WTC11 (cell line): ENCODE results near the gene HES5. TPM values are rescaled to one million over a fixed set of nuclear protein-coding genes. Genes with fewer than 3 reads are reported as not detected.

Experiments
- ATAC-seq: fragments of 200-7000 bp; cut with Tn5 transposase; 2 replicates; pipeline ENCODE4 v1.10.0; 2021; ENCODE audit warnings: mild to moderate bottlenecking, moderate library complexity
- CTCF ChIA-PET: fragments of 300-600 bp; sonication (Branson Sonifier 250); formaldehyde crosslinking; loops from one replicate; lab custom pipeline; 2021; ENCODE audit warnings: antibody characterized with exemption; lab: Charles Lee
- POLR2A ChIA-PET: fragments of 350-600 bp; sonication (Branson Sonifier 250); formaldehyde crosslinking; loops from one replicate; lab custom pipeline; 2021; ENCODE audit warnings: antibody characterized with exemption; lab: Charles Lee
- DNase-seq: peaks from one replicate; pipeline ENCODE4 v3.0.0; 2021; ENCODE audit warnings: low spot score
- H3K27ac Mint-ChIP-seq: 2 replicates; pipeline ENCODE4 v1.8.0; 2021; ENCODE audit warnings: mixed read lengths
- H3K27me3 Mint-ChIP-seq: 2 replicates; pipeline ENCODE4 v1.8.0; 2021; ENCODE audit warnings: low read depth, mild to moderate bottlenecking, moderate library complexity, mixed read lengths
- H3K36me3 Mint-ChIP-seq: 2 replicates; pipeline ENCODE4 v1.8.0; 2021; ENCODE audit warnings: mixed read lengths
- H3K4me1 Mint-ChIP-seq: 2 replicates; pipeline ENCODE4 v1.8.0; 2022; ENCODE audit warnings: mixed read lengths
- H3K4me3 Mint-ChIP-seq: 2 replicates; pipeline ENCODE4 v1.8.0; 2021; ENCODE audit warnings: mild to moderate bottlenecking, moderate library complexity, mixed read lengths
- H3K9me3 Mint-ChIP-seq: 2 replicates; pipeline ENCODE4 v1.8.0; 2021; ENCODE audit warnings: mixed read lengths
- CBFB ChIP-seq: sonication (generic); formaldehyde crosslinking; IDR thresholded peaks from 2 replicates; pipeline ENCODE4 v1.8.1; 2022; ENCODE audit warnings: mild to moderate bottlenecking, low read depth, missing genetic modification reagents
- CREB1 ChIP-seq: sonication (generic); formaldehyde crosslinking; IDR thresholded peaks from 2 replicates; pipeline ENCODE4 v1.8.0; 2023; ENCODE audit warnings: mild to moderate bottlenecking, missing genetic modification reagents
- ELF4 ChIP-seq: sonication (generic); formaldehyde crosslinking; IDR thresholded peaks from 2 replicates; pipeline ENCODE4 v1.8.1; 2022; ENCODE audit warnings: low read depth, mild to moderate bottlenecking, moderate library complexity, missing genetic modification reagents
- JUN ChIP-seq: sonication (generic); formaldehyde crosslinking; IDR thresholded peaks from 2 replicates; pipeline ENCODE4 v1.8.0; 2023; ENCODE audit warnings: mild to moderate bottlenecking, missing genetic modification reagents
- MYBL2 ChIP-seq: sonication (generic); formaldehyde crosslinking; IDR thresholded peaks from 2 replicates; pipeline ENCODE4 v1.8.1; 2023; ENCODE audit warnings: mild to moderate bottlenecking, moderate library complexity, missing genetic modification reagents
- NFATC4 ChIP-seq: fragments of 250-450 bp; sonication (Bioruptor Pico); IDR thresholded peaks from 2 replicates; pipeline ENCODE4 v1.9.0; 2021; ENCODE audit warnings: mild to moderate bottlenecking
- RELA ChIP-seq: sonication (generic); formaldehyde crosslinking; IDR thresholded peaks from 2 replicates; pipeline ENCODE4 v1.8.1; 2022; ENCODE audit warnings: missing genetic modification reagents, mild to moderate bottlenecking, borderline replicate concordance
- RORB ChIP-seq: fragments of 250-450 bp; sonication (Bioruptor Pico); IDR thresholded peaks from 2 replicates; pipeline ENCODE4 v1.9.0; 2021; ENCODE audit warnings: mild to moderate bottlenecking
- TEAD4 ChIP-seq: sonication (generic); formaldehyde crosslinking; IDR thresholded peaks from 2 replicates; pipeline ENCODE4 v1.8.0; 2022; ENCODE audit warnings: mild to moderate bottlenecking, missing genetic modification reagents
- ZNF138 ChIP-seq: sonication (generic); formaldehyde crosslinking; conservative IDR thresholded peaks from 2 replicates; pipeline ENCODE4 v1.8.1; 2022; ENCODE audit warnings: mild to moderate bottlenecking, moderate library complexity, missing genetic modification reagents
- ZNF263 ChIP-seq: sonication (generic); formaldehyde crosslinking; IDR thresholded peaks from 2 replicates; pipeline ENCODE4 v1.8.1; 2022; ENCODE audit warnings: low read depth, mild to moderate bottlenecking, moderate library complexity, missing genetic modification reagents
- ZNF317 ChIP-seq: sonication (generic); formaldehyde crosslinking; IDR thresholded peaks from 2 replicates; pipeline ENCODE4 v1.8.1; 2023; ENCODE audit warnings: low read depth, mild to moderate bottlenecking, moderate library complexity, missing genetic modification reagents, borderline replicate concordance
- ZNF416 ChIP-seq: fragments of 250-450 bp; sonication (Bioruptor Pico); IDR thresholded peaks from 2 replicates; pipeline ENCODE4 v1.9.0; 2021; ENCODE audit warnings: mild to moderate bottlenecking, inconsistent platforms
- ZNF671 ChIP-seq: fragments of 250-450 bp; sonication (Bioruptor Pico); IDR thresholded peaks from 2 replicates; pipeline ENCODE4 v1.8.0; 2021; ENCODE audit warnings: mild to moderate bottlenecking
- total RNA-seq: library from RNA; stranded (reverse); gene quantifications from 3 replicates; pipeline ENCODE4 v1.2.3, GENCODE V29; 2021
- TF ChIP-seq, protein P1 (sequence below): sonication (generic); formaldehyde crosslinking; IDR thresholded peaks from 2 replicates; pipeline ENCODE4 v1.8.0; 2022; ENCODE audit warnings: mild to moderate bottlenecking, missing genetic modification reagents
- TF ChIP-seq, protein P2 (sequence below): sonication (generic); formaldehyde crosslinking; IDR thresholded peaks from 2 replicates; pipeline ENCODE4 v1.8.1; 2023; ENCODE audit warnings: mild to moderate bottlenecking, moderate library complexity, missing genetic modification reagents
- TF ChIP-seq, protein P3 (sequence below): sonication (generic); formaldehyde crosslinking; IDR thresholded peaks from 2 replicates; pipeline ENCODE4 v1.8.1; 2023; ENCODE audit warnings: mild to moderate bottlenecking, missing genetic modification reagents
- TF ChIP-seq, protein P4 (sequence below): sonication (generic); formaldehyde crosslinking; IDR thresholded peaks from 2 replicates; pipeline ENCODE4 v1.8.1; 2023; ENCODE audit warnings: mild to moderate bottlenecking, missing genetic modification reagents, moderate library complexity
- TF ChIP-seq, protein P5 (sequence below): sonication (generic); formaldehyde crosslinking; IDR thresholded peaks from 2 replicates; pipeline ENCODE4 v1.8.1; 2023; ENCODE audit warnings: mild to moderate bottlenecking, missing genetic modification reagents, borderline replicate concordance
- TF ChIP-seq, protein P6 (sequence below): fragments of 250-450 bp; sonication (Bioruptor Pico); conservative IDR thresholded peaks from 2 replicates; pipeline ENCODE4 v1.9.0; 2021; ENCODE audit warnings: mild to moderate bottlenecking
- TF ChIP-seq, protein P7 (sequence below): sonication (generic); formaldehyde crosslinking; conservative IDR thresholded peaks from 2 replicates; pipeline ENCODE4 v1.8.1; 2022; ENCODE audit warnings: mild to moderate bottlenecking, missing genetic modification reagents

Gene HES5
- total RNA-seq, 1 experiment from 2014 or later, result not detected

DNA sequence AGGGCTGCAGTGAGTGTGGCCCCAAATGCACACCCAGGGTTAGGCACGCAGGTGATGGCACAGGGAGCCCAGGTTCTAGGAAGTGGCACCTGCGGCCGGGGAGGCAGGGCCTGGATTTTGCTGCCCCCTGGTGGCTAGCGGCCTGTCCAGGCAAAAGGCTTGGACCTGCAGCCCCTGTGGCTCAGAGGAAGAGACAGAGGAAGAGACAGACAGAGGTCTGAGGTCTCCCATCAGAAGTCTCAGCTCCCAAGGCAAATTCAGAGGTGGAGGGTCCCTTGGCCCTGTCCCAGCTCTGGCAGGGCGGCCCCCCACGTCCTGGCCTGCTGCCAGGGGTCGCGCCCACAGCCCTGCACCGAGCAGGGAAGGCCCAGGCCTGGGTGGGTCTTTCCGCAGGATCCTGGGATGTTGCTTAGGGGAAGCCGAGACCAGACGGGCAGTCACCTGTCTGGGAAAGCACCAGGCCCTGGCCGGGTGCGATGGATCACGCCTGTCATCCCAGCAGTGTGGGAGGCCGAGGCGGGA, 18.1 kb upstream of the HES5 start (continued):
- TF ChIP-seq, protein P1, sequence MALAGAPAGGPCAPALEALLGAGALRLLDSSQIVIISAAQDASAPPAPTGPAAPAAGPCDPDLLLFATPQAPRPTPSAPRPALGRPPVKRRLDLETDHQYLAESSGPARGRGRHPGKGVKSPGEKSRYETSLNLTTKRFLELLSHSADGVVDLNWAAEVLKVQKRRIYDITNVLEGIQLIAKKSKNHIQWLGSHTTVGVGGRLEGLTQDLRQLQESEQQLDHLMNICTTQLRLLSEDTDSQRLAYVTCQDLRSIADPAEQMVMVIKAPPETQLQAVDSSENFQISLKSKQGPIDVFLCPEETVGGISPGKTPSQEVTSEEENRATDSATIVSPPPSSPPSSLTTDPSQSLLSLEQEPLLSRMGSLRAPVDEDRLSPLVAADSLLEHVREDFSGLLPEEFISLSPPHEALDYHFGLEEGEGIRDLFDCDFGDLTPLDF (CRISPR knock-in tag), result no peak
- TF ChIP-seq, protein P2, sequence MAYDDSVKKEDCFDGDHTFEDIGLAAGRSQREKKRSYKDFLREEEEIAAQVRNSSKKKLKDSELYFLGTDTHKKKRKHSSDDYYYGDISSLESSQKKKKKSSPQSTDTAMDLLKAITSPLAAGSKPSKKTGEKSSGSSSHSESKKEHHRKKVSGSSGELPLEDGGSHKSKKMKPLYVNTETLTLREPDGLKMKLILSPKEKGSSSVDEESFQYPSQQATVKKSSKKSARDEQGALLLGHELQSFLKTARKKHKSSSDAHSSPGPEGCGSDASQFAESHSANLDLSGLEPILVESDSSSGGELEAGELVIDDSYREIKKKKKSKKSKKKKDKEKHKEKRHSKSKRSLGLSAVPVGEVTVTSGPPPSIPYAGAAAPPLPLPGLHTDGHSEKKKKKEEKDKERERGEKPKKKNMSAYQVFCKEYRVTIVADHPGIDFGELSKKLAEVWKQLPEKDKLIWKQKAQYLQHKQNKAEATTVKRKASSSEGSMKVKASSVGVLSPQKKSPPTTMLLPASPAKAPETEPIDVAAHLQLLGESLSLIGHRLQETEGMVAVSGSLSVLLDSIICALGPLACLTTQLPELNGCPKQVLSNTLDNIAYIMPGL (CRISPR knock-in tag), result peak; percentile 42; the same call in 1 of the 2 replicates
- TF ChIP-seq, protein P3, sequence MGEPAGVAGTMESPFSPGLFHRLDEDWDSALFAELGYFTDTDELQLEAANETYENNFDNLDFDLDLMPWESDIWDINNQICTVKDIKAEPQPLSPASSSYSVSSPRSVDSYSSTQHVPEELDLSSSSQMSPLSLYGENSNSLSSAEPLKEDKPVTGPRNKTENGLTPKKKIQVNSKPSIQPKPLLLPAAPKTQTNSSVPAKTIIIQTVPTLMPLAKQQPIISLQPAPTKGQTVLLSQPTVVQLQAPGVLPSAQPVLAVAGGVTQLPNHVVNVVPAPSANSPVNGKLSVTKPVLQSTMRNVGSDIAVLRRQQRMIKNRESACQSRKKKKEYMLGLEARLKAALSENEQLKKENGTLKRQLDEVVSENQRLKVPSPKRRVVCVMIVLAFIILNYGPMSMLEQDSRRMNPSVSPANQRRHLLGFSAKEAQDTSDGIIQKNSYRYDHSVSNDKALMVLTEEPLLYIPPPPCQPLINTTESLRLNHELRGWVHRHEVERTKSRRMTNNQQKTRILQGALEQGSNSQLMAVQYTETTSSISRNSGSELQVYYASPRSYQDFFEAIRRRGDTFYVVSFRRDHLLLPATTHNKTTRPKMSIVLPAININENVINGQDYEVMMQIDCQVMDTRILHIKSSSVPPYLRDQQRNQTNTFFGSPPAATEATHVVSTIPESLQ, result no peak
- TF ChIP-seq, protein P4, sequence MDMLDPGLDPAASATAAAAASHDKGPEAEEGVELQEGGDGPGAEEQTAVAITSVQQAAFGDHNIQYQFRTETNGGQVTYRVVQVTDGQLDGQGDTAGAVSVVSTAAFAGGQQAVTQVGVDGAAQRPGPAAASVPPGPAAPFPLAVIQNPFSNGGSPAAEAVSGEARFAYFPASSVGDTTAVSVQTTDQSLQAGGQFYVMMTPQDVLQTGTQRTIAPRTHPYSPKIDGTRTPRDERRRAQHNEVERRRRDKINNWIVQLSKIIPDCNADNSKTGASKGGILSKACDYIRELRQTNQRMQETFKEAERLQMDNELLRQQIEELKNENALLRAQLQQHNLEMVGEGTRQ (CRISPR knock-in tag), result 0 out of 2 replicates have a peak, but pooled peaks have one; percentile 17
- TF ChIP-seq ZNF671 (CRISPR knock-in tag) (no peak), NFATC4 (CRISPR knock-in tag) (no peak), ELF4 (no peak), ZNF138 (no peak)
- TF ChIP-seq, protein P5, sequence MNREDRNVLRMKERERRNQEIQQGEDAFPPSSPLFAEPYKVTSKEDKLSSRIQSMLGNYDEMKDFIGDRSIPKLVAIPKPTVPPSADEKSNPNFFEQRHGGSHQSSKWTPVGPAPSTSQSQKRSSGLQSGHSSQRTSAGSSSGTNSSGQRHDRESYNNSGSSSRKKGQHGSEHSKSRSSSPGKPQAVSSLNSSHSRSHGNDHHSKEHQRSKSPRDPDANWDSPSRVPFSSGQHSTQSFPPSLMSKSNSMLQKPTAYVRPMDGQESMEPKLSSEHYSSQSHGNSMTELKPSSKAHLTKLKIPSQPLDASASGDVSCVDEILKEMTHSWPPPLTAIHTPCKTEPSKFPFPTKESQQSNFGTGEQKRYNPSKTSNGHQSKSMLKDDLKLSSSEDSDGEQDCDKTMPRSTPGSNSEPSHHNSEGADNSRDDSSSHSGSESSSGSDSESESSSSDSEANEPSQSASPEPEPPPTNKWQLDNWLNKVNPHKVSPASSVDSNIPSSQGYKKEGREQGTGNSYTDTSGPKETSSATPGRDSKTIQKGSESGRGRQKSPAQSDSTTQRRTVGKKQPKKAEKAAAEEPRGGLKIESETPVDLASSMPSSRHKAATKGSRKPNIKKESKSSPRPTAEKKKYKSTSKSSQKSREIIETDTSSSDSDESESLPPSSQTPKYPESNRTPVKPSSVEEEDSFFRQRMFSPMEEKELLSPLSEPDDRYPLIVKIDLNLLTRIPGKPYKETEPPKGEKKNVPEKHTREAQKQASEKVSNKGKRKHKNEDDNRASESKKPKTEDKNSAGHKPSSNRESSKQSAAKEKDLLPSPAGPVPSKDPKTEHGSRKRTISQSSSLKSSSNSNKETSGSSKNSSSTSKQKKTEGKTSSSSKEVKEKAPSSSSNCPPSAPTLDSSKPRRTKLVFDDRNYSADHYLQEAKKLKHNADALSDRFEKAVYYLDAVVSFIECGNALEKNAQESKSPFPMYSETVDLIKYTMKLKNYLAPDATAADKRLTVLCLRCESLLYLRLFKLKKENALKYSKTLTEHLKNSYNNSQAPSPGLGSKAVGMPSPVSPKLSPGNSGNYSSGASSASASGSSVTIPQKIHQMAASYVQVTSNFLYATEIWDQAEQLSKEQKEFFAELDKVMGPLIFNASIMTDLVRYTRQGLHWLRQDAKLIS (CRISPR knock-in tag), result no peak

DNA sequence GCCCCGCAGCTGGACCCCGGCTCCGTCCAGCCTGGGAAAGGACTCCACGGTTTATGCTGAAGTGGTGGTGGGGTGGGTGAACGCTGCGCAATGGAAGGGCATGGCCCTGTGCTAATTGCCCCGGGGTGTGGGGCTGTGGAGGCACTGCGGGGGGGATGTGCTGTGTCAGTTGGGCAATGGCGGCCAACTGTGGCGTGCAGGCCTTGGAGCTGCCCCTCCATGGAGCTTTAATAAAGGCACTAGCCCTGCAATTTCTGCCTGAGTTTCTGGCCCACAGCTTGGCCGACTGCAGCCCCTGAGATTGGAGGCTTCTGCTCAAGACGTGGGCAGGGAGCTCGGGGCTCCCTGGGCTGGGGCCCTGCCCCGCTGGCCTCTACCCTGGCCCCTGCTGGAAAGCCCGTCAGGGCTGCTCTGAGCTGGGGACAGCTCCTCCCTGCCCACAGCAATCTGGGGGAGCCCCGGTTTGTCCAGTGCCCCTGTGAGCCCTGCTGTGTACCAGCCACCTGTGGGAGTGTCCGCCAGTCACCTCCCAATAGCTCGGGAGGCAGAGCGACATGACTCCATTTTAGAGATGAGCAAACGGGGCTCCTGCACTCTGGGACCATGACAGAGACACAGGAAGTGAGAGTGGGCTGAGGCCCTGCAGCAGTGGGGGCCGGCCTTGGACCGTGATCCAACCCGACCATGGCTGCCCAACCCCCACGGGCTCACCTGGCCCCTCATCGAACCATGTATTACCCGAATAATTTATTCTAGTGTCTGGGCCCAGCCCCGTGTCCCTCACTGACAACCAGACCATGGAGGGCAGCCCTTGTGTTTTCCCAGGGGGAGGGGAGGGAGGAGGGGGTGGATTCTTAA, 17.4 kb upstream of the HES5 start:
- Mint-ChIP-seq H3K9me3 (no peaks in the 10 kb centered on the region), H3K4me1 (peaks cover 5% of the 10 kb centered on the region; the same call in 1 of the 2 replicates), H3K36me3 (no peaks in the 10 kb centered on the region), H3K4me3 (peak overlapping the region; percentile 72), H3K27ac (no peak overlapping the region), H3K27me3 (no peaks in the 10 kb centered on the region; the same call in 1 of the 2 replicates)
- ATAC-seq, result peak; percentile 1
- POLR2A ChIA-PET, result interaction anchor here (0.5 to 1.3 kb wide), 2 partner anchors 36 to 38 kb away, joined by 3 to 4 read pairs; no protein-coding TSS in a partner anchor
- no peak for DNase-seq
- CTCF ChIA-PET, result interaction anchor here (0.6 to 3.7 kb wide), 25 partner anchors 8 to 877 kb away, joined by 3 to 61 read pairs (median 5); partner anchors contain the start of genes FAAP20, PANK4, PEX10 and PRXL2B
- TF ChIP-seq CREB1 (CRISPR knock-in tag) (no peak), ZNF263 (no peak), TEAD4 (CRISPR knock-in tag) (no peak), RELA (no peak), MYBL2 (no peak), JUN (CRISPR knock-in tag) (no peak), CBFB (CRISPR knock-in tag) (no peak), RORB (CRISPR knock-in tag) (no peak), ZNF317 (CRISPR knock-in tag) (no peak), ZNF416 (no peak)
- TF ChIP-seq, protein P6, sequence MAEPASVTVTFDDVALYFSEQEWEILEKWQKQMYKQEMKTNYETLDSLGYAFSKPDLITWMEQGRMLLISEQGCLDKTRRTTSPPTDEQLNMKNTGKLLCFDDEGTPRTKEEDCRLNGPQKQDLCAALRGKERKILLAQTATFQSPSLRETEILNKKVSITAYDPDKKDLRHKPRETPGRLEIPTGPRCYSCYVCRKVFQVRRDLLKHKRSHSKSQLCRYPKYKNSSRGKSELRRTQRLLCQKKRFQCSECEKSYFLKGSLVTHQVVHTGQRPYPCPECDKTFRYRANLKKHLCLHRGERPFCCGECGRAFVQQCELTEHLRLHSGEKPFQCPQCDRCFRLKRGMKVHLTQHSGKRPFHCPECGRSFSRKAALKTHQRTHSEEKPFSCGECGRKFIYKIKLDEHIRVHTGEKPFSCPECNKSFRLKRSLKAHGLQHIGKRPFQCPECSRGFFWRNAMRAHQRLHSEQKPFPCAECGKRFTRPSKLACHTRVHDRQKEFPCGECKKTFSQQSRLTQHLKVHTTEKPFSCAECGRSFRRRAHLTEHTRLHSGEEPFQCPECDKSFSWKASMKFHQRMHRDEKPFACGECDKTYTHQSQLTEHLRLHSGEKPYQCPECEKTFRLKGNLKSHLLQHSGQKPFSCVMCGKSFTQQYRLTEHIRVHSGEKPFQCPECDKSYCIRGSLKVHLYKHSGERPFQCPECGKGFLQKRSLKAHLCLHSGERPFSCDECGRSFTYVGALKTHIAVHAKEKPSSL (CRISPR knock-in tag), result no peak
- TF ChIP-seq, protein P7, sequence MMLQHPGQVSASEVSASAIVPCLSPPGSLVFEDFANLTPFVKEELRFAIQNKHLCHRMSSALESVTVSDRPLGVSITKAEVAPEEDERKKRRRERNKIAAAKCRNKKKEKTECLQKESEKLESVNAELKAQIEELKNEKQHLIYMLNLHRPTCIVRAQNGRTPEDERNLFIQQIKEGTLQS (CRISPR knock-in tag), result no peak
- TF ChIP-seq, protein P4 (CRISPR knock-in tag), result no peak
